H7 (cell line): ENCODE results near the gene PDGFB. TPM values are rescaled to one million over a fixed set of nuclear protein-coding genes. Genes with fewer than 3 reads are reported as not detected.
A peak's percentile ranks its signal among the peaks of the same experiment; 100 is the strongest.

Source experiments
- DNase-seq: peaks from one replicate; pipeline ENCODE4 v3.0.0; 2012
- H3K27me3 ChIP-seq: 2 replicates; pipeline ENCODE4 v1.6.0; 2011; ENCODE audit warnings: mild to moderate bottlenecking, low read length; ENCODE audit not compliant: control insufficient read depth, insufficient read depth
- H3K36me3 ChIP-seq: replicated peaks from 2 replicates; pipeline ENCODE4 v1.5.1; 2011; ENCODE audit warnings: low read length; ENCODE audit not compliant: control insufficient read depth, insufficient read depth
- H3K4me3 ChIP-seq: 2 replicates; pipeline ENCODE4 v1.5.1; 2011; ENCODE audit warnings: low read depth, mild to moderate bottlenecking, control low read depth, low read length, moderate library complexity; ENCODE audit not compliant: insufficient read depth
- total RNA-seq: library from RNA; depleted of rRNA; stranded (reverse); fragments of >200 nt; shearing (Covaris generic); gene quantifications from 2 replicates; pipeline ENCODE4 v1.2.3, GENCODE V29; 2014

The PDGFB gene
- total RNA-seq, 1 experiment from 2014 or later = 7.2 TPM

DNA sequence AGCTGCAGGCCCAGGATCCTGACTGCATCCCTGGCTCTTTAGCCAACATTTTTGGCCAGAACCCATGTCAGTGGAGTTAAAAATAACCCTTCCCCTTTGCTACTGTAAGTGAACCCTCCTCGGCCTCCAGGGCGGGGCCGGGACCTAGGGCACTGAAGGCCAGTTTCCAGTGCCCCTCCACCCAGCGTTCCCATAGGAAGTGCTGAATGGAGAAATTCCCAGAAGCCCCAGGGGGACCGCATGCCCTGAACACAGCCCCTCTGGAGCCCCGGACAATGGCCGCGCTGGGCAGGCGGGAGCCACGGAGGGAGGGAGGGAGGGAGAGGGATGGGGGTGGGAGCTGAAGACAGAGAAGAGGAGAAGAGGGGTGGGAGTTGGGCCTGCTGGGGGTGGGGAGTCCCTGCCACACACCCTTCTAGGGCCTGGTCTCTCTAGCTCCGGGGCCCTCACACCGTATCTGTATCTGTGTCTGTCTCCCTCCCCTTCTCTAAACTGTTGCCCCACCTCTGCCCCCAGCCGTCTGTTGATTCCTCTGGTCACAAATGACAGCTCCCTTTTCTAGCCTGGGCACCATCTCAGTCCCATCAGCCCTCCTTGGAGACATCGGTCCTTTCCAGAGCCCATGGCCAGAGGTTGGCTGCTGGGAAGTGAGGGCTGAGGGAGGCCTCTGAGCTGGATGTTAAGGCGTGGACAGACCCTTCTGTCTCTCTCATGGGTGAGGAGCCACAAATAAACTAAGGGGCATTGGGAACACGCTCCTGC, 10.9 kb downstream of the PDGFB start:
- no peak overlapping the region for H3K4me3 ChIP-seq
- H3K36me3 ChIP-seq = peaks cover 3% of the 10 kb centered on the region
- no peaks in the 10 kb centered on the region for H3K27me3 ChIP-seq
- peak; percentile 85 for DNase-seq

DNA sequence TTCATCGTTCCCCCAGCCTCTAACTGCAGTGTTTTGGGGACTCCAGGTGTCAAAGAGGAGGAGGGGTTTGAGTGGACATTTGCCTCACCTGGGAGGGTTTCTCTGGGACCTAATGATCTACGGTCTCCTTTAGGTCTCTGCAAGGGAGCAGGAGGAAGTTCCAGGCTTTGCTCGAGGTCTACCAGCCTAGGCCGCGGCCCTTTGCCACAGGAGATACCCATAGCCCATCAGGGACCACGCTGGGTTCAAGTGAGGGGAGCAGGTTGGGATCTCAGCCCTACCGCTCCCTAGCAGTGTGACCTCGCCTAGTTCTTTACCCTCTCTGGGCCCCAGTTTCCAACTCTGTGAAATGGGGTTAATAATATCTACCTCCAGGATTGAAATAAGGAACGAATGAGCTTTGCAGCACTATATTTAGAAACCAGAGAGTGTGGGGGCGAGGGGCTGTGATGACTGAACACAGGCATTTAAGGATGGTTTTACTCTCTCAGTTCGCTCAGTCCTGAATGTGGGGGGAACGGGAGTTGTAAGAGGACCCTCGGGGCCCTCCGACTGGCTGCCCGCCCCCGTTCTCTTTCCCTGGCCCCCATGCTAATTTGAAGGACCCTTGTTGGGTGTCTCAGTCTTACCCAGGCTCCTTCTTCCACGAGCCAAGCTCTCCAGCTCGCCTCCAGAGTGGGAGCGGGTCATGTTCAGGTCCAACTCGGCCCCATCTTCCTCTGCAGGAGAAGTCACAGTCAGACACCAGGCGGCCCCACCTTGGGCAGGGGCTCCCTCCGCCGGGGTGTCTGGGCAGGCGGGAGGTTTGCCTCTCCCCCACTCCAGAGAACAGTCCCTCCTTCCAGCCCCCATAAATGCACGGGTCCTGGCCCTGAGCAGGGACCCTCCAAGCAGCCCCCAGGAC, 11.7 kb downstream of the PDGFB start:
- no peak overlapping the region for H3K4me3 ChIP-seq
- peaks cover 3% of the 10 kb centered on the region for H3K36me3 ChIP-seq
- no peak for DNase-seq
- no peaks in the 10 kb centered on the region for H3K27me3 ChIP-seq

DNA sequence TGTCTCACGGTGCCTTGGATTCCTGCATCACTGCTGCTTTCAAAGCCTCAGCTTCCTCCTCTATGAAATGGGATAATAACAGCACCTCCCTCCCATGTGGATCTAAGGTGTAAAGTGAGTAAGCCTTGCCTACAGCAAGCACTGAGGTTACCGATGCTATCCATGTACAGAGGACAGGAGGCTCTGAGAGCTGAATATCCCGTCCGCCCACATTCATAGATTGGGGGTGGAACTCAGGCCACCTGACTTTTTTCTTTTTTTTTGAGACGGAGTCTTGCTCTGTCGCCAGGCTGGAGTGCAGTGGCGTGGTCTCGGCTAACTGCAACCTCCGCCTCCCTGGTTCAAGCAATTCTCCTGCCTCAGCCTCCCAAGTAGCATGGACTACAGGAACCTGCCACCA, 12.5 kb downstream of the PDGFB start:
- DNase-seq = no peak

DNA sequence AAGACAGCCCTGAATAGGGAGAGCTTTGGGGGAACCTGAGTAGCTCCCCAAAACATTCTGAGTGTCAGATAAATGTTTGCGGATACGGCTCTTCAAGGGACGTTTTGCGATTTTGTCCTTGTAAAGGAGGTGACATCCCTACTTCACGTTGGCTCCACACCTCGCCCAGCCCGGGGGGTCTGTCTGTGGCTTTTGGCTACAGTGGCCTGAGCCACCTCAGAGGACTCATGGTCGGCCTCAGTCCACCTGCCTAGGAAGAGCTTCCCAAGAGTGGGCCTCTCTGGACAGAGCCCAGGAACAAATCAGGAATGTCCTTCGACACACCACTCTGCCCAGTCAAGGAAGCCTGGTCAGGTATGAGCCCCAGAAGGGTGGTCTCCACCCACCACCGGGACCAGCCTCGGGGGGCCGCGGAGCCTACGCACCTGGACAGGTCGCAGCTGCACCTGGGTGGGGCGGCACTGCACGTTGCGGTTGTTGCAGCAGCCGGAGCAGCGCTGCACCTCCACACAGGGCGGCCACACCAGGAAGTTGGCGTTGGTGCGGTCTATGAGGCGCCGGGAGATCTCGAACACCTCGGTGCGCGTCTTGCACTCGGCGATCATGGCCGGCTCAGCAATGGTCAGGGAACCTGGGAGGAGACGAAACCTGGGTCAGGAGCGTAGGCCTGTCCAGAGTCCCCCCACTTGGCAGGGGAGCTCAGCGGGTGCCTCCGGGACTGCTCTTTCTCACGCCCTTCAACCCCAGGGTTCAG, 13.4 kb downstream of the PDGFB start:
- Histone ChIP-seq H3K36me3 (peaks cover 3% of the 10 kb centered on the region), H3K4me3 (no peak overlapping the region), H3K27me3 (no peaks in the 10 kb centered on the region)
- DNase-seq = peak; percentile 59

More for the DNA sequence above, 12.5 kb downstream of the PDGFB start:
- Histone ChIP-seq H3K4me3 (no peak overlapping the region), H3K27me3 (no peaks in the 10 kb centered on the region), H3K36me3 (peaks cover 3% of the 10 kb centered on the region)

DNA sequence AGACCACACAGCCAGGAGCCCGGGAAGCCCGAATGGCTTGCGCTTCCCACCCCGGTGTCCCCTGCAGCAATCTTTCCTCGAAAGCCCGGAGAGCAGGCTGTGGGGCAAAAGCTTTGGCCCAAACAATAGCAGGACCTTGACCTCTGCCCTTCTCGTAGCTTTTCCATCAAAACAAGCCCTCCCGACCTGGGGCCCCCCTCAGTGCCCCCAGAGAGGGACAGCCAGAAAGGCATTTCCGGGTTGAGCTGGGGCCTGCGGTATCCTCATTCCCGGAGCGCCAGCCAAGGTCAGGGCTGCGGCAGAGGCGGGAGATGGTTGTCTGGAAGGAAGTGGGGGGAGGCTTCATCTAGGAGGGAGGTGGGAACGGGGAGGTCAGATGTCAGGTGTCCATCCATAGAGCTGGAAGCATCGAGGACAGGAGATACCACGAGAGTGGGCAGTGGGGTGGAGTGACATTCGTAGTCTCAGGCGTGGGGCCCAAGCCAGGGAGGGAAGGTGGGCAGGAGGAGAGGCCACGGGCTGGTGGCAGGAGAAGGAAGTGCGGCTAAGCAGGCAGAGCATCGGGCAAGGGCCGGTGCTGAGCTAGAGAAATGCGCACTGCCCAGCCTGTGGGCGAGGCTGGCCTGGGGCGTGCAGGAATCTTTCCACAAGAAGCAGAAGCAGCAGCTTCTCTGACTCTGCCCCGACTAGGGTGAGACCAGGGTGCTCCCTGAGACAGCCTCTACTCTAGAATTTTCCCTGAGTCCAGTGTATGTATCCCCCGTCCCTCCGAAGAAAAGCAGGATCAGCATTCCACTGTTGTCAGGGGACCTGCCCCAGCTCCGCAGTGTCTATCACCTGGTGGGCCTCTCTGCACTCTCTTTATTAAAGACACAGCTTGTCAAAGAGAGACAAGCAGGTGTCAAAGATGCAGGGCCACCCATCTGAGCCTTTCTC, 14.3 kb downstream of the PDGFB start:
- Histone ChIP-seq H3K36me3 (peaks cover 3% of the 10 kb centered on the region), H3K27me3 (no peaks in the 10 kb centered on the region), H3K4me3 (no peak overlapping the region)
- DNase-seq = peak; percentile 89

DNA sequence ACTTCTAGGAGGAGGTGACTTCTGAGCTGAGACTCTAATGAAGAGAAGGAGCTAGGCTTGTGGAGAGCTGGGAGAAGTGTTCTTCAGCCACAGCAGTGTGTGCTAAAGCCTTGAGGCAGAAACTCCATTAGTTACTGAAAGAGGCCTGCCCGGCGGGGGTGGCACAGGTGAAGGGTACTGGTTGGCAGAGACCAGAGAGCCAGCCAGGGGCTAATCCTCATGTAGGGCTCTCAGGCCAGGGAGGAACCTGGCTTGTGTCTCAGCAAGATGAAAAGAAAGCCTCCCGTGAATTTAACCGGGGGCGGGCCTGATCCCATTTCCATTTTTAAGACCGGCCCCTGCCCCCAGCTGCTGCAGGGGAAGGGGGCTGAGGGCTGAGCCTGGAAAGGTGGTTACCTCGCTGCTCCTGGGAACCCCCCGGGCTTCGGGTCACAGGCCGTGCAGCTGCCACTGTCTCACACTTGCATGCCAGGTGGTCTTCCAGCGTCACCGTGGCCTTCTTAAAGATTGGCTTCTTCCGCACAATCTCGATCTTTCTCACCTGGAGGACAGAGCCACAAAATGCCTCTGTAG, 15.0 kb downstream of the PDGFB start:
- no peak overlapping the region for H3K4me3 ChIP-seq
- H3K27me3 ChIP-seq = no peaks in the 10 kb centered on the region
- H3K36me3 ChIP-seq = peaks cover 6% of the 10 kb centered on the region
- peak; percentile 84 for DNase-seq

DNA sequence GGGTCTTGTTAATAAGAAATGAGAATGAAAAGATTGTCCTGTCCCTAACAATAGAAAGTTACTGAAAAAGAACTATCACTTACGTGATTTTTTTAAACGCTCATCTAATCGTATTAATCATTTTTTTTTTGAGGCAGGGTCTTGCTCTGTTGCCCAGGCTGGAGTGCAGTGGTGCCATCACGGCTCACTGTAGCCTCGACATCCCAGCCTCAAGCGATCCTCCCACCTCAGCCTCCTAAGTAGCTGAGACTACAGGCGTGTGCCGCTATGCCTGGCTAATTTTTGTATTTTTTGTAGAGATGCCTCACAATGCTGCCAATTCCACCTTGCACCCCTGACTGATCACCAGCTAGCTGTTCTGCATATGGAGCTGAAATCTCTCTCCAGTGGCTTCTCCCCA, 15.7 kb downstream of the PDGFB start:
- H3K27me3 ChIP-seq = no peaks in the 10 kb centered on the region
- DNase-seq = no peak
- no peak overlapping the region for H3K4me3 ChIP-seq
- peaks cover 8% of the 10 kb centered on the region for H3K36me3 ChIP-seq

DNA sequence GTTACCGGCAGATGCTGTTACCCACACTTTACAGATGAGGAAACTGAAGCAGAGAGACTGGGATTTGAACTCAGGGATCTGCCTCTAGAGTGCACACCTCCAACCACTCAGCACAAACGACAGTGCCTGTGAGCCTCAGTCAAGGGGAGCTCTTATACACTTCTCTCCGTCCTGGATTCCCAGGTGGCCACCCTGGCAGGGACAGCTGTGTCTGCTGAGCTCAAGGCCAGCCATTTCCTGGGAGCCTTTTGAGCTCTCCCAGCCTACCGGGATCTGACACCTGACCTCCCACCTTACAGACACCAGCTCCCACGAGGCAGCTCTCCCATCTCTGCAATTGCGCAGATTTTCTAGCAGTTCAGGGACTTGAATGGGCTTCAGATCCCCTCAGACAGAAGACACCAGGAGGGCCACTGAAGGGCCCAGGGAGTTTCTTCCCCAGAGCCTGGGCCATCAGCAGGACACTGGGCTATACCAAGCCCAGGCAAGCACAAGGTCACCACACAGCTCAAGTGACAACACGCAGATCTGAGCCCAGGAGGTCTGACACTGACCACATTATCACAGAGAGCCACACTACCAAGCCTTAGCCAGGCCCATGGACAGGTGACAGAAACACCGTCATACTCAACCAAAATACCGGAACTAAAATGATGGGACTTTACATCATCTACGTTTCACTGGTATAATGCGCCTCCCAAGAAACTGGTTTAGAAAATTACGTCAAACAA, 17.1 kb downstream of the PDGFB start:
- no peak for DNase-seq
- no peak overlapping the region for H3K4me3 ChIP-seq
- H3K36me3 ChIP-seq = peaks cover 10% of the 10 kb centered on the region
- H3K27me3 ChIP-seq = no peaks in the 10 kb centered on the region

DNA sequence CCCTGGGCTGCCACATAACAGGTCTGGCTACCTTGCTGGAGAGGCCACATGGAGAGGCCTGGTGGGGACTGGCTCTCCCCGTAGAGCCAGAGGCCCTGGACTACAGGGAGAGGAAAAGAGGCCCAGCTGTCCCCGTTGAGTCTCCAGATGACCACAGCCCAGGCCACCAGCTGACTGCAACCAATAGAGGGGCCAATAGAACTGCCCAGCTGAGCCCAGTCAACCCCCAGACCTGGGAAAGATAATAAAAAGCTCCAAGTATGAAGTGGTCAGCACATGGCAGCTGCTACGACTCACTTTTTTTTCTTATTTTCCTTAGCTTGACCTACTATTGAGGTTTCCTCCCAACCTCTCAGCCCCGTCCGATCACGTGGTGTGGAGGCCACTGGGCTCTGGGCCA, 18.4 kb downstream of the PDGFB start:
- Histone ChIP-seq H3K4me3 (no peak overlapping the region), H3K36me3 (peaks cover 14% of the 10 kb centered on the region), H3K27me3 (no peaks in the 10 kb centered on the region)
- DNase-seq = no peak

DNA sequence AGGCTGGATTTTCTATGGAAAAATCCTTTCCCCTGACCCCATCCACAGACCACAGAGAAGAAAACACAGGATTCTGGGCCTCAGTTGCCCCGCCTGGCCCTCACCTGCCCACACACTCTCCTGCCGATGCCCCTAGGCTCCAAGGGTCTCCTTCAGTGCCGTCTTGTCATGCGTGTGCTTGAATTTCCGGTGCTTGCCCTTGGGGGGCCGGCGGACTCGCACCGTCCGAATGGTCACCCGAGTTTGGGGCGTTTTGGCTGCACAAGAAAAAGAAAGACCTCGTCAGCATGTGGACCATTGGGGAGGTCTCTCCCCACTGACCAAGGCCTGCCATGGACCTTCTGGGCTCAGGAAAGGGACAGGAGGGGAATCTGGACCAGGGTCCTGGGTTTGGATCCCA, 19.2 kb downstream of the PDGFB start:
- no peaks in the 10 kb centered on the region for H3K27me3 ChIP-seq
- DNase-seq = no peak
- no peak overlapping the region for H3K4me3 ChIP-seq
- peaks cover 12% of the 10 kb centered on the region for H3K36me3 ChIP-seq

DNA sequence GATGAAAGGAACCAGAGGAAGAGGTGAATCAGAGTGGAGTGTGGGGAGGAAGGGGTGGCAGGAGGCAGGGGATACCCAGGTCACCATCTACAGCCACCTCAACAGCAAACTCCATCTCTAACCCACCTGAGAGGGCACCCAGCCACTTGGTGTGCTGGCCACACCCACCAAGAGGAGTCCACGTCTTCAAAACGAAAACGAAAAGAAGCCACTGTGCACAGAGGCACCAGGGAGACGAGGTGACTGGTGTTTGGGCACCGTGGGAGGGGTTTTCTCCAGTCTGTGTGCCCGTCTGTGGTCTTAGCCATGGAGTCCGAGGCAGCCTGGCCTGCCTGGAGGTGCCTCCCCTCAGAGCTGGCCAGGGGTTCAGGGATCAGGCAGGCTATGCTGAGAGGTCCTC, 20.2 kb downstream of the PDGFB start:
- no peaks in the 10 kb centered on the region for H3K27me3 ChIP-seq
- no peak overlapping the region for H3K4me3 ChIP-seq
- no peak for DNase-seq
- peaks cover 12% of the 10 kb centered on the region for H3K36me3 ChIP-seq

DNA sequence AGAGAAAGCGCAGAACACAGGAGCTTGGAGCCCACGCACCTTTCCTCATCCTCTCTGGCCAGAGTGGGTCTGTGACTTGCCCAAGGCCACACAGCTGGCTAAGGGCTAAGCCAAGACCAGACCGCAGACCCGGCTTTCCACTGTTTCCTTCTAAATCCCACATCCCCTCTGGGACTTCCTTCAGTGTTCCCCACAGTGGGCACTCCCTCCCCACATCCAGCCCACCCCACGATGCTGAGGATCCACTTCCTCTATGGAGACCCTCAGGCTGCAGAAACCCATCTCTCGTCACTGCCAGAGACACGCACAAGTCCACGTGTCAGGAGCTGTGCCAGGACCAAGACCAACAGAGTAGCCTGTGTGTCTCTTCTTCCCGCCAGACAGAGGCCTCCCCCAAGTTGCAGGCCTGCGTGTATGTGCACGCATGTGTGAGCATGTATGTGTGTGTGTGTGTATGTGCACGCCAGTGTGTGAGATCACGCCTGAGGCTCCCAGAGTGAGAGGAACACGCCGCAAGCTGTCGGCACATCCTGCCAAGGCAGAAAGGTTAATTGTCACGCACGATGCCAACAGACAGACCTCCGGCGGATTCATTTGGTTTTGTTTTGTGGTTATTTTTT, 21.6 kb downstream of the PDGFB start:
- no peak for DNase-seq
- Histone ChIP-seq H3K36me3 (peaks cover 10% of the 10 kb centered on the region), H3K4me3 (no peak overlapping the region), H3K27me3 (no peaks in the 10 kb centered on the region)
